Body of pancreas (tissue), 4 donors: Measurements from ENCODE around the gene MYO15B.

Experiments used
- POLR2A ChIP-seq, 3 donors: fragments of 450-650 bp; IDR thresholded peaks; one replicate each; pipeline ENCODE4 v1.6.1; 2016; ENCODE audit warnings: antibody characterized with exemption in 3 of 3, mild to moderate bottlenecking in 2 of 3
- TF ChIP-seq, protein P1 (sequence below), 7 experiments: fragments of 450-650 bp in 4 of 7; fragments of 200-600 bp in 3 of 7; sonication (generic) in 3 of 7; IDR thresholded peaks; one replicate each; pipeline ENCODE4 v1.5.1; 2016 to 2019; ENCODE audit warnings: antibody characterized with exemption in 7 of 7

DNA sequence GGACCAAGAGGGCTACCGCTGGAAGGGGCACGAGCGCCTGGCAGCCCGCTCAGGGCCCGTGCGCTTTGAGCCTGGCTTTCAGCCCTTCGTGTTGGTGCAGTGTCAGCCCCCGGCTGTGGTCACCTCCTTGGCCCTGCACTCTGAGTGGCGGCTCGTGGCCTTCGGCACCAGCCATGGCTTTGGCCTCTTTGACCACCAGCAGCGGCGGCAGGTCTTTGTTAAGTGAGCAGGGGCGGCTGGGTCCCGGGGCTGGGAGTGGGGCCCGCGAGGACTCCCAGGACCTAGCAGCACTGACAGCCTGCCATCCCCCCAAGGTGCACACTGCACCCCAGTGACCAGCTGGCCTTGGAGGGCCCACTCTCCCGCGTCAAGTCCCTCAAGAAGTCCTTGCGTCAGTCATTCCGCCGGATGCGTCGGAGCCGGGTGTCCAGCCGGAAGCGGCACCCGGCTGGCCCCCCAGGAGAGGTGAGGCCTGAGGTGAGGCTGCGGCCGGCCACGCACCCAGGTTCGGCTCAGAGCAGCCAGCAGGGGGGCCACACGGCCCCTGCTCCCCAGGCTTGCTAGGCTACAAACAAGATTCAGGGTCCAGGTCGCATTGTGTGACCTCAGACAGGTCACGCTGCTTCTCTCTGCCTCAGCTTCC is 17.4 kb upstream of the MYO15B start:
- TF ChIP-seq, protein P1, sequence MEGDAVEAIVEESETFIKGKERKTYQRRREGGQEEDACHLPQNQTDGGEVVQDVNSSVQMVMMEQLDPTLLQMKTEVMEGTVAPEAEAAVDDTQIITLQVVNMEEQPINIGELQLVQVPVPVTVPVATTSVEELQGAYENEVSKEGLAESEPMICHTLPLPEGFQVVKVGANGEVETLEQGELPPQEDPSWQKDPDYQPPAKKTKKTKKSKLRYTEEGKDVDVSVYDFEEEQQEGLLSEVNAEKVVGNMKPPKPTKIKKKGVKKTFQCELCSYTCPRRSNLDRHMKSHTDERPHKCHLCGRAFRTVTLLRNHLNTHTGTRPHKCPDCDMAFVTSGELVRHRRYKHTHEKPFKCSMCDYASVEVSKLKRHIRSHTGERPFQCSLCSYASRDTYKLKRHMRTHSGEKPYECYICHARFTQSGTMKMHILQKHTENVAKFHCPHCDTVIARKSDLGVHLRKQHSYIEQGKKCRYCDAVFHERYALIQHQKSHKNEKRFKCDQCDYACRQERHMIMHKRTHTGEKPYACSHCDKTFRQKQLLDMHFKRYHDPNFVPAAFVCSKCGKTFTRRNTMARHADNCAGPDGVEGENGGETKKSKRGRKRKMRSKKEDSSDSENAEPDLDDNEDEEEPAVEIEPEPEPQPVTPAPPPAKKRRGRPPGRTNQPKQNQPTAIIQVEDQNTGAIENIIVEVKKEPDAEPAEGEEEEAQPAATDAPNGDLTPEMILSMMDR (IDR thresholded peaks at IDR 0.05), result no peak
- TF ChIP-seq POLR2A (IDR thresholded peaks at IDR 0.05), result no peak
